HG02623 (cell line): ENCODE measurements around the gene PARD3.
"Not testable (repeated sequence)": the region's sequence is repeated elsewhere in the genome, so short reads cannot be mapped to it uniquely, and the experiment has no call there.

Source experiments
- ATAC-seq: cut with Tn5 transposase; IDR thresholded peaks from one replicate; pipeline ENCODE4 v1.9.1; 2021; ENCODE audit warnings: moderate library complexity; ENCODE audit not compliant: unreplicated experiment

The PARD3 gene

GRCh38 chr10:34444223-34445183 is 370.6 kb downstream of the PARD3 start:
- no peak for ATAC-seq

DNA sequence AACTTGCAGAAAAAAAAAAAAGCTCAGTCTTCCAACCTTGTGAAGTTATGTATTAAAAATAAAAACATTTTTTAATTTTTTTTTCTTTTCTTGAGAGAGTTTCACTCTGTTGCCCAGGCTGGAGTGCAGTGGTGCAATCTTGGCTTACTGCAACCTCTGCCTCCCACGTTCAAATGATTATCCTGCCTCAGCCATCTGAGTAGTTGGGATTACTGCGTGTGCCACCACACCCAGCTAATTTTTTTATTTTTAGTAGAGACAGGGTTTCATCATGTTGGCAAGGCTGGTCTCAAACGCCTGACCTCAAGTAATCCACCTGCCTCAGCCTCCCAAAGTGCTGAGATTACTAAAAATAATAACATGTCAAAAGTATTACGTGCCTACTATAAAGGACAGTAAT is 375.7 kb downstream of the PARD3 start:
- not testable (repeated sequence) for ATAC-seq

- ATAC-seq, result no peak
Measured at GRCh38 chr10:34438741-34439140, 376.4 kb downstream of the PARD3 start.

GRCh38 chr10:34437906-34438305 is 377.2 kb downstream of the PARD3 start:
- ATAC-seq, result no peak

GRCh38 chr10:34434119-34434594 is 380.9 kb downstream of the PARD3 start:
- ATAC-seq, result no peak

- no peak for ATAC-seq
Measured at GRCh38 chr10:34433241-34434076, 381.6 kb downstream of the PARD3 start.

GRCh38 chr10:34432589-34432988 is 382.5 kb downstream of the PARD3 start:
- no peak for ATAC-seq

GRCh38 chr10:34430685-34431084 is 384.4 kb downstream of the PARD3 start:
- ATAC-seq, result no peak

- no peak for ATAC-seq
Measured at GRCh38 chr10:34428501-34428900, 386.6 kb downstream of the PARD3 start.

- ATAC-seq, result no peak
Measured at GRCh38 chr10:34427911-34428216, 387.2 kb downstream of the PARD3 start.

GRCh38 chr10:34427158-34427910 is 387.8 kb downstream of the PARD3 start:
- ATAC-seq, result not testable (repeated sequence)

GRCh38 chr10:34426538-34427157 is 388.4 kb downstream of the PARD3 start:
- ATAC-seq, result not testable (repeated sequence)

DNA sequence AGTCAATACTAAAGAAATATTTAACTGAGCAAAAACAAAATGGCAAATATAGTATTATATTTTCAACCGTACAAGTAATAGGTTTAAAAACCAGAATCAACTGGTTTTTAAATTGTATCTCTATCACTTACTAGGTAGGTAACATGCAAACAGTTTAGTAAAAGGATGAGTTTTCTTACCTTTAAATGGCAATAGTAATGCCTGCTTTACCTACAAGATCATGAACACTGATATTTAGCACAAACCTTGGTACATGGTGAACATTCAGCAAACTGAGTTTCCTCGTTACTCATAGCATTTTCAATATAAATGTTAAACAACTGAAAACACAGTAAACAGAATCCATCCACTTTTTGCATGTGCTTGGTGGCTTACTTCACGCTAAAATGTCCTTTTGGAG is 389.1 kb downstream of the PARD3 start:
- ATAC-seq, result no peak

DNA sequence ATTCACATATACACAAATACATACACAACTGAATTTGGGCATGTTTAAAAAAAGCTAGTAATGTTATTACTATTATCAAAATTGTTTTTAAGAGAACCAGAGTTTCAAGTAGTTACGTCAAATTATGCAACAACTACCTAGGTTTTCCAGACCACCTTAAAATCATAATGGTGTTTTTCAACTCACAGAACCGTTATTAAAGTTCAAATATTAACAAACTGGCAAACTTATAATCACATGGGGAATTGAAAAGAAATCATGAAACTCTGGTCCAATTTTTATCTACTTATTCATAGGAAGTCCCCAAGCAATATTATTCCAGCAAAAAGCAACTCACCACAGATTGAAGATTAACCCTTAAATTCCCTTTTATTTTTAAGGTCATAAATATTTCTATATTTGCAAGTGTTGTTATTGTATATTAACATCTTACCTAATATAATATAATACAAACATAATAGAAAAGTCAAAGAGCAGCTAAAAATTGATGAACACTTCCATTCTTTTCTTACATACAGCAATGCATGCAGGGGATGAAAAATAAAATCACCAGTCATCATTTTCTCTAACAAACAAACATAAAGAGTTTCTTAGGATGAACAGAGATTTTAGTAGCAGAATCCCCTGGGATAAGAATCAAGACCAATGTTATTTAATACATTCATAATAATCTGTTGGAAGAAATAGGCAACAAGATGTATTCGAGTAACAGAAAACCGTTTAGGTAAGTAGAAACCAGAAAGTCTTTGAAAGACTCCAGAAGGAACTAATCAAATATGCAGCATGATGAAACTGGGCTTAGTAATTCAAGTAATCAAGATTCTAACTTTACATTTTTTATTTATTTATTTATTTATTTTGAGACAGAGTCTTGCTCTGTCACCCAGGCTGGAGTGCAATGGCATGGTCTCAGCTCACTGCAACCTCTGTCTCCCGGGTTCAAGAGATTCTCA is 391.1 kb downstream of the PARD3 start:
- ATAC-seq, result no peak

DNA sequence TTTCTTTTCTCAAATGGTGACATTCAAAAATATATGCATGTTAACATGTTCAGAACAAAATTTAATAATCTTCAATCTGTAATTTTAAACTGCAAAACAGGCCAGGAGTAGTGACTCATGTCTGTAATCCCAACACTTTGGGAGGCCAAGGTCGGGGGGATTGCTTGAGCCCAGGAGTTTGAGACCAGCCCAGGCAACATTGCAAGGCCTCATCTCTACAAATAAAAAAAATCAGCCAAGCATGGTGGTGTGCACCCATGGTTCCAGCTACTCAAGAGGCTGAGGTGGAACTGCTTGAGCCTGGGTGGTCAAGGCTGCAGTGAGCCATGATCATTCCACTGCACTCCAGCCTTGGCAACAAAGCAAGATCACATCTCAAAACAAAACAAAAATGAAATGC is 394.3 kb downstream of the PARD3 start:
- no peak for ATAC-seq

GRCh38 chr10:34420273-34420672 is 394.8 kb downstream of the PARD3 start:
- ATAC-seq, result no peak

- ATAC-seq, result no peak
Measured at GRCh38 chr10:34415039-34415438, 400.1 kb downstream of the PARD3 start.

GRCh38 chr10:34413756-34414587 is 401.1 kb downstream of the PARD3 start:
- ATAC-seq, result no peak

- ATAC-seq, result no peak
Measured at GRCh38 chr10:34413214-34413613, 401.9 kb downstream of the PARD3 start.
